Measurements from ENCODE around the gene ZC3H14.

DNA sequence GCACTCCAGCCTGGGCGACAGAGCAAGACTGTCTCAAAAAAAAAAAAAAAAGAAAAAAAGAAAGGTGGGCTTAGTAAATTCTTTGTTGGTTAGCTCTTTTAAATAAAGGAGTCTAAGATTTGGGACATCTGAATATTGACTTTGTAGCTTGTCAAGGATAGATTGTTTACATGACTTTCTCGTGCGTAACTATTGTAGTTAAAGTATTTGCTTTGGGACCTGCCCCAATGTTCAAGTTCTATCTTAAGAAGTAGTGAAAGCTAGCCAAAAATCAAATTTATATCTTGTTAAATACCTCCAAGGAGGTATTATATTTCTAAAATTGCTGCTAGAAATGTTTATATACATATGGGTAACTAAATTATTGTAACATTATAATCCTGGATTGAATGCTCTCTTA is 40.4 kb upstream of the ZC3H14 start:
- TF ChIP-seq, protein P1, sequence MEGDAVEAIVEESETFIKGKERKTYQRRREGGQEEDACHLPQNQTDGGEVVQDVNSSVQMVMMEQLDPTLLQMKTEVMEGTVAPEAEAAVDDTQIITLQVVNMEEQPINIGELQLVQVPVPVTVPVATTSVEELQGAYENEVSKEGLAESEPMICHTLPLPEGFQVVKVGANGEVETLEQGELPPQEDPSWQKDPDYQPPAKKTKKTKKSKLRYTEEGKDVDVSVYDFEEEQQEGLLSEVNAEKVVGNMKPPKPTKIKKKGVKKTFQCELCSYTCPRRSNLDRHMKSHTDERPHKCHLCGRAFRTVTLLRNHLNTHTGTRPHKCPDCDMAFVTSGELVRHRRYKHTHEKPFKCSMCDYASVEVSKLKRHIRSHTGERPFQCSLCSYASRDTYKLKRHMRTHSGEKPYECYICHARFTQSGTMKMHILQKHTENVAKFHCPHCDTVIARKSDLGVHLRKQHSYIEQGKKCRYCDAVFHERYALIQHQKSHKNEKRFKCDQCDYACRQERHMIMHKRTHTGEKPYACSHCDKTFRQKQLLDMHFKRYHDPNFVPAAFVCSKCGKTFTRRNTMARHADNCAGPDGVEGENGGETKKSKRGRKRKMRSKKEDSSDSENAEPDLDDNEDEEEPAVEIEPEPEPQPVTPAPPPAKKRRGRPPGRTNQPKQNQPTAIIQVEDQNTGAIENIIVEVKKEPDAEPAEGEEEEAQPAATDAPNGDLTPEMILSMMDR (IDR thresholded peaks at IDR 0.05): no peak
- no peak for TF ChIP-seq POLR2A (IDR thresholded peaks at IDR 0.05)

All from adrenal gland (tissue), 5 donors.